ENCODE results near the gene MRPS26. TPM values are rescaled to one million over a fixed set of nuclear protein-coding genes. Genes with fewer than 3 reads are reported as not detected.
"Not testable (repeated sequence)": the region's sequence is repeated elsewhere in the genome, so short reads cannot be mapped to it uniquely, and the experiment has no call there.

The MRPS26 gene
- total RNA-seq, 2 experiments from 2014 or later: 30.6 to 37.2 TPM

GRCh38 chr20:3071266-3071609 lies 25.4 kb downstream of the MRPS26 start:
- Mint-ChIP-seq H3K9me3 (no peaks in the 10 kb centered on the region), H3K4me1 (peaks cover 36% of the 10 kb centered on the region), H3K27ac (no peak overlapping the region), H3K27me3 (peaks cover 7% of the 10 kb centered on the region), H3K4me3 (peak overlapping the region; percentile 61), H3K36me3 (ENCODE audit: low read depth) (no peaks in the 10 kb centered on the region)
- ChIA-PET POLR2A (no interaction called here), CTCF (no interaction called here)
- no peak for DNase-seq

DNA sequence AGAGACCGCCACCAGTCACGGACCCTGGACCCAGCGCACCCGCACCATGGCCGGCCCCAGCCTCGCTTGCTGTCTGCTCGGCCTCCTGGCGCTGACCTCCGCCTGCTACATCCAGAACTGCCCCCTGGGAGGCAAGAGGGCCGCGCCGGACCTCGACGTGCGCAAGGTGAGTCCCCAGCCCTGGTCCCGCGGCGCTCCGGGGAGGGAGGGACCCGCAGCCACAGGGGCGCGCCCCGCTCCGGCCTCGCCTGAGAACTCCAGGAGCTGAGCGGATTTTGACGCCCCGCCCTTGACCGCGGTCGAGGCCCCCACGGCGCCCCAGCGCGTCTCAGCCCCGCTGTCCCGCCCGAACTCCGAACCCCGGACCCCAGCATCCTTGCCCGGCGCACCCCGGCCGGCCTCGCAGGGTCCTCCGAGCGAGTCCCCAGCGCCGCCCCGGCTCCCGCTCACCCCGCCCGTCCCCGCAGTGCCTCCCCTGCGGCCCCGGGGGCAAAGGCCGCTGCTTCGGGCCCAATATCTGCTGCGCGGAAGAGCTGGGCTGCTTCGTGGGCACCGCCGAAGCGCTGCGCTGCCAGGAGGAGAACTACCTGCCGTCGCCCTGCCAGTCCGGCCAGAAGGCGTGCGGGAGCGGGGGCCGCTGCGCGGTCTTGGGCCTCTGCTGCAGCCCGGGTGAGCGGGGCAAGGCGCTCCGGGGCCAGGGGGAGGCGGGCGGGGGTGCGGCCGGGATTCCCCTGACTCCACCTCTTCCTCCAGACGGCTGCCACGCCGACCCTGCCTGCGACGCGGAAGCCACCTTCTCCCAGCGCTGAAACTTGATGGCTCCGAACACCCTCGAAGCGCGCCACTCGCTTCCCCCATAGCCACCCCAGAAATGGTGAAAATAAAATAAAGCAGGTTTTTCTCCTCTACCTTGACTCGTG lies 26.0 kb downstream of the MRPS26 start, which contains the start of gene OXT:
TSS of gene OXT (plus strand) at position 11 of the 920 bp plus-strand sequence. CDS start at position 47, 36 bp downstream.
- no peaks in the 10 kb centered on the region for H3K36me3 Mint-ChIP-seq (ENCODE audit: low read depth)
- peak; percentile 69 for DNase-seq
- ChIA-PET CTCF (interaction anchor here (0.6 to 1.3 kb wide), 4 partner anchors 8 to 245 kb away, joined by 3 to 7 read pairs (median 3); no protein-coding TSS in a partner anchor), POLR2A (no interaction called here)
- peaks cover 2% of the 10 kb centered on the region for H3K9me3 Mint-ChIP-seq
- peaks cover 7% of the 10 kb centered on the region for H3K27me3 Mint-ChIP-seq
- peak within 1 kb of the TSS; percentile 69 for H3K27ac Mint-ChIP-seq
- H3K4me3 Mint-ChIP-seq: peak within 1 kb of the TSS; percentile 68
- peaks cover 40% of the 10 kb centered on the region for H3K4me1 Mint-ChIP-seq

DNA sequence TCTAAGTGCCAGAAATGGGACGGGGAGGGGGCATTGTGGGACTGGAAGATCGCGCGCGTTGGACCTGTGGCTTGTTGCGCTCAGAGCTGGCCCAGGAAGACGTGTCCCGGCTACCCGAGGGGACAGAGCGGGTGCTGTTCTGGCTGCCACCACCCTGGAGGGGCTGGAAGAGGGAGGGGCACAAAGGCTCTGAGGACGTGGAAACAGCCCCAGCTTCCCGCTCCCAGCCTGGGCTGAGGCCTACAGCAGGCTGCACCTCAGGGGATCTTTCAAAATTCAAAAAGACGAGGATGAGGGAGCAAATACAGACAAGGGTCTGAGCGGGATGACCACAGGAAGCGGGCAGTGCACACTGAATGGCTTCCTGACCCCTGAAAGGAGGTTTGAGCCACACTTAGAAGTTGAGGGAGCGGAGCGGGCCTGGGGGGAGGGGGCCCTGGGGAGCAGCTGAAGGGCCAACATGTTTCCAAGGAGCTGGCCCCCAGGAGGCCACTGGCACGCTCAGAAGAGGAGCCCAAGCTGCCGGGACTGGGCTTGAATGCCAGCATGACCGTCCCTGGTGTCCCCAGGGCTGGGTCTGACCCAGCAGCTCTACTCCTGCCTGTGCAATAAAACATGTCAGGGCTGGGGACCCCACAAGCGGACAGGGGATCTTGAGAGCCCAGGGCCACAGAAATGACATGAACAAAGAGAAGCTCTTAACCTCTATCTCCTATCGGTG lies 26.8 kb downstream of the MRPS26 start:
- Mint-ChIP-seq H3K36me3 (ENCODE audit: low read depth) (no peaks in the 10 kb centered on the region), H3K27ac (peak overlapping the region; percentile 69), H3K27me3 (peaks cover 7% of the 10 kb centered on the region), H3K9me3 (peaks cover 4% of the 10 kb centered on the region), H3K4me3 (peak overlapping the region; percentile 68), H3K4me1 (peaks cover 47% of the 10 kb centered on the region)
- DNase-seq: no peak
- ChIA-PET CTCF (interaction anchor here (0.6 to 1.3 kb wide), 6 partner anchors 9 to 1018 kb away, joined by 3 to 7 read pairs (median 3); no protein-coding TSS in a partner anchor), POLR2A (no interaction called here)

- H3K27me3 Mint-ChIP-seq; POLR2A ChIA-PET; H3K9me3 Mint-ChIP-seq; DNase-seq; H3K36me3 Mint-ChIP-seq (ENCODE audit: low read depth): not testable (repeated sequence)
- H3K4me3 Mint-ChIP-seq: peak overlapping the region; percentile 7
- H3K4me1 Mint-ChIP-seq: peaks cover 51% of the 10 kb centered on the region
- CTCF ChIA-PET: interaction anchor here (0.7 to 1.1 kb wide), 3 partner anchors 9 to 1018 kb away, joined by 3 read pairs; no protein-coding TSS in a partner anchor
- H3K27ac Mint-ChIP-seq: peak overlapping the region; percentile 46
These were observed 27.4 kb downstream of the MRPS26 start for GRCh38 chr20:3073251-3073643.

- peak overlapping the region; percentile 18 for H3K4me3 Mint-ChIP-seq
- H3K4me1 Mint-ChIP-seq: peaks cover 51% of the 10 kb centered on the region
- peaks cover 7% of the 10 kb centered on the region for H3K9me3 Mint-ChIP-seq
- no peak for DNase-seq
- ChIA-PET CTCF (interaction anchor here (1.1 kb wide), 1 partner anchor 18 kb away, joined by 3 read pairs; no protein-coding TSS in a partner anchor), POLR2A (no interaction called here)
- H3K27ac Mint-ChIP-seq: no peak overlapping the region
- peaks cover 23% of the 10 kb centered on the region for H3K27me3 Mint-ChIP-seq
- peaks cover 3% of the 10 kb centered on the region for H3K36me3 Mint-ChIP-seq (ENCODE audit: low read depth)
These were observed 29.0 kb downstream of the MRPS26 start for GRCh38 chr20:3074812-3075211.

GRCh38 chr20:3075315-3075714 lies 29.5 kb downstream of the MRPS26 start:
- DNase-seq; H3K4me3 Mint-ChIP-seq; CTCF ChIA-PET; H3K36me3 Mint-ChIP-seq (ENCODE audit: low read depth); POLR2A ChIA-PET; H3K9me3 Mint-ChIP-seq: not testable (repeated sequence)
- peaks cover 27% of the 10 kb centered on the region for H3K27me3 Mint-ChIP-seq
- H3K4me1 Mint-ChIP-seq: peaks cover 51% of the 10 kb centered on the region
- peak overlapping the region; percentile 9 for H3K27ac Mint-ChIP-seq

DNA sequence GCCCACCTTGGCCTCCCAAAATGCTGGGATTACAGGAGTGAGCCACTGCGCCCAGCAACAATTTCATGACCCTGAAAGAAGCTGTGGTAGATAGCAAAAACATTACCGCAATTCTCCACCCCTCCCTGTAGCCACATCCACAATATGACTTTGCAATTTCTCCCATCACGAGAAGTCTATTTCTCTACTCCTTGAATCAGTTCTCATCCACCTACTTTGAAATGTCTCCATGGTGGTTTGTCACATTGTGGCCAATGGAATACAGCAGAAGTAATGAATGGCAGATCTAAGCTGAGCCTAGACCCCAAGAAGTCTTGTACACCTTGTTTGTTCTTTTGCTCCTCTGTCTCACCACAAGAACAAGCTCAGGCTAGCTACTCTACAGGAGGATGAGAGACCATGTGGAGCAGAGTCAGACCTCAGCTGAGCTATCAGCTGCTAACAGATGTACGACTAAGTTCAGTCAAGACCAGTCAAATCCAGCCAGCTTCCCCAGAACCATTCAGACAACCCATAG lies 31.8 kb downstream of the MRPS26 start:
- CTCF ChIA-PET: interaction anchor here (0.6 to 1.1 kb wide), 6 partner anchors 9 to 266 kb away, joined by 3 to 4 read pairs (median 3); no protein-coding TSS in a partner anchor
- Mint-ChIP-seq H3K27me3 (peaks cover 44% of the 10 kb centered on the region), H3K27ac (peak overlapping the region; percentile 51), H3K9me3 (peaks cover 7% of the 10 kb centered on the region), H3K4me3 (no peak overlapping the region), H3K4me1 (peaks cover 41% of the 10 kb centered on the region), H3K36me3 (ENCODE audit: low read depth) (peaks cover 3% of the 10 kb centered on the region)
- POLR2A ChIA-PET: interaction anchor here (0.6 kb wide), 1 partner anchor 26 kb away, joined by 3 read pairs; no protein-coding TSS in a partner anchor
- peak; percentile 51 for DNase-seq

DNA sequence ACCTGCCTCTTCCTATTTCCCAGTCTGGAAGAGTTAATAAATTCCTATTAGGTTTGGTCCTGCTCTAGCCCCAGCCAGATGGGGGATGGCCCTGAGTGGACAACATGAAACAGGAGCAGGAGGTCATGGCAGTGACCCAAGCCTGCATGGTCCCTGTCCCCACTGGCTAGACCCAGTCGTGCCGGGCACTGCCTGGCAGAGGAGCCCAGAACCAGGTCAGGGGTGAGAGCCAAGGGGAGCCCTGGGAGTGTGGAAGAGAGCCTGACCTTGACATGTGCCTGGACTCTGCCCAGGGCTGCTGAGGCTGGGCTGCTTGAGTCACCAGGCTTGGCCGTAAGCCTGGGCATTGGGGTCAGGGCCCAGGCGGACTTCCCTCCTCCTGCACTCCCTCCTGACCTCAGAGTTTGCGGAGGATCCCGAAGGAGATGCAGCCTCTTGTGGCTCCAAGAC lies 35.1 kb downstream of the MRPS26 start:
- no peak overlapping the region for H3K4me3 Mint-ChIP-seq
- H3K4me1 Mint-ChIP-seq: peaks cover 24% of the 10 kb centered on the region
- H3K36me3 Mint-ChIP-seq (ENCODE audit: low read depth): peaks cover 3% of the 10 kb centered on the region
- H3K9me3 Mint-ChIP-seq: peaks cover 7% of the 10 kb centered on the region
- DNase-seq: no peak
- ChIA-PET POLR2A (no interaction called here), CTCF (no interaction called here)
- peak overlapping the region; percentile 46 for H3K27ac Mint-ChIP-seq
- peaks cover 59% of the 10 kb centered on the region for H3K27me3 Mint-ChIP-seq

- Mint-ChIP-seq H3K36me3 (ENCODE audit: low read depth) (peaks cover 3% of the 10 kb centered on the region), H3K27ac (no peak overlapping the region), H3K4me3 (no peak overlapping the region), H3K27me3 (peaks cover 59% of the 10 kb centered on the region), H3K9me3 (peaks cover 7% of the 10 kb centered on the region), H3K4me1 (peaks cover 23% of the 10 kb centered on the region)
- CTCF ChIA-PET: no interaction called here
- POLR2A ChIA-PET: no interaction called here
- DNase-seq: no peak
These were observed 35.8 kb downstream of the MRPS26 start for GRCh38 chr20:3081641-3082040.

- CTCF ChIA-PET: interaction anchor here (0.6 kb wide), 1 partner anchor 10 kb away, joined by 3 read pairs; no protein-coding TSS in a partner anchor
- peaks cover 59% of the 10 kb centered on the region for H3K27me3 Mint-ChIP-seq
- H3K36me3 Mint-ChIP-seq (ENCODE audit: low read depth): peaks cover 3% of the 10 kb centered on the region
- H3K9me3 Mint-ChIP-seq: peaks cover 5% of the 10 kb centered on the region
- H3K4me1 Mint-ChIP-seq: peaks cover 16% of the 10 kb centered on the region
- H3K27ac Mint-ChIP-seq: no peak overlapping the region
- POLR2A ChIA-PET: no interaction called here
- DNase-seq: no peak
- H3K4me3 Mint-ChIP-seq: peak overlapping the region; percentile 53
These were observed 36.6 kb downstream of the MRPS26 start for GRCh38 chr20:3082306-3082951.

DNA sequence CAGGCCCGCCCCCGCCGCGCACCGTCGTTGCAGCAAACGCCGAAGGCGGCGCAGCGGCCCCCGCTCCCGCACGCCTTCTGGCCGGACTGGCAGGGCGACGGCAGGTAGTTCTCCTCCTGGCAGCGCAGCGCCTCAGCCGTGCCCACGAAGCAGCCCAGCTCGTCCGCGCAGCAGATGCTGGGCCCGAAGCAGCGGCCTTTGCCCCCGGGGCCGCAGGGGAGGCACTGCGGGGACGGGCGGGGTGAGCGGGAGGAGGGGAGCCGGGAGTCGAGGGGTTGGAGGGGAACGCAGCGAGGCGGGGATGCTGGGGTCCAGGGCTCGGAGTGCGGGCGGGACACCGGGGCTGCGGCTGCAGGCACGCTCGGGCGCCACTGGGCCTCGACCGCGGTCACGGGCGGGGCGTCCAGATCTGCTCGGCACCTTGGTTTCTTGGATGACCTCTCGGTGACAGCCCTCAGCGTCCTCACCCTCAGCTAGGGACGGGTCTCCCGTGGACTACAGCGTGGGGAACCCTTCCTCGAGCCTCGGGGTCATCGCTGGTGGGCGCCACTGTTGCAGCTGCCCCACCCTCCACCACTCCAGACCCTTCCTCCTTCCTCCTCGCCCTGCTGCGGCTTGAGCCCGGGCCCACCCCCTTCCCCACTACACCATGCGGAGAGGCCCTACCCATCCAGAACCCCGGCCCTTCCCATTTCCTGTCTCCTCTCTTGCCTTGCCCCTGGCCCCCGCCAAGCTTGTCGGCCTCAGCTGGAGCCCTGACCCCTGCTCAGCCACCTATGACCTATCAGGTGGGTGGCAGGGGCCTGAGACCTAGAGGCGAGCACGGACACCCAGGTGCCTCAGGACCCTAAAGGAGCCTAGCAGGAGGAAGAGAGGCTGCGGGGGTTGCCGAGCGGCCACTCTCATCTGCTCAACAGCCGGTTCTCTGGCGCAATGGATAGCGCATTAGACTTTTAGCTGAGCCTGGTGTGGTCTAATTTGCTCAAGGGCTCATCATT lies 37.4 kb downstream of the MRPS26 start:
- Mint-ChIP-seq H3K27me3 (peaks cover 56% of the 10 kb centered on the region), H3K27ac (no peak overlapping the region), H3K4me3 (no peak overlapping the region), H3K9me3 (no peaks in the 10 kb centered on the region), H3K4me1 (peaks cover 8% of the 10 kb centered on the region), H3K36me3 (ENCODE audit: low read depth) (no peaks in the 10 kb centered on the region)
- ChIA-PET CTCF (interaction anchor here (0.5 kb wide), 1 partner anchor 30 kb away, joined by 3 read pairs; no protein-coding TSS in a partner anchor), POLR2A (no interaction called here)
- no peak for DNase-seq
